HepG2 (cell line): Measurements from ENCODE around the gene PAK1IP1. TPM values are rescaled to one million over a fixed set of nuclear protein-coding genes. Genes with fewer than 3 reads are reported as not detected.
A peak's percentile ranks its signal among the peaks of the same experiment; 100 is the strongest.

Source experiments
- ASH2L ChIP-seq: fragments of 300-600, 200-600 bp; sonication (generic); IDR thresholded peaks from 2 replicates; pipeline ENCODE4 v1.7.0; 2017; ENCODE audit warnings: low read depth, mild to moderate bottlenecking, moderate library complexity, mixed read lengths, low read length; ENCODE audit not compliant: insufficient read length
- CHD4 ChIP-seq: fragments of 200-600 bp; sonication (generic); IDR thresholded peaks from 2 replicates; pipeline ENCODE4 v1.7.0; 2017; ENCODE audit warnings: mild to moderate bottlenecking, low read length, borderline replicate concordance
- FOXK1 ChIP-seq: sonication (generic); formaldehyde crosslinking; IDR thresholded peaks from 2 replicates; pipeline ENCODE4 v1.4.0; 2020; ENCODE audit warnings: low read depth, missing genetic modification reagents, borderline replicate concordance
- FOXO1 ChIP-seq: sonication (generic); formaldehyde crosslinking; IDR thresholded peaks from 2 replicates; pipeline ENCODE4 v1.4.0; 2020; ENCODE audit warnings: missing genetic modification reagents
- FOXP1 ChIP-seq, 2 experiments: fragments of 450-650 bp in 1 of 2; IDR thresholded peaks; 2 replicates each; pipeline ENCODE4 v1.6.1; 2017 to 2018; ENCODE audit warnings: antibody characterized with exemption in 1 of 2
- HNRNPK ChIP-seq: fragments of 200-400 bp; formaldehyde crosslinking; IDR thresholded peaks from 2 replicates; pipeline ENCODE4 v1.6.1; 2018; ENCODE audit warnings: low read length, low read depth, moderate library complexity, mild to moderate bottlenecking; ENCODE audit not compliant: poor library complexity, severe bottlenecking
- HOXA5 ChIP-seq: sonication (generic); formaldehyde crosslinking; IDR thresholded peaks from 2 replicates; pipeline ENCODE4 v1.4.0; 2020; ENCODE audit warnings: missing genetic modification reagents
- JARID2 ChIP-seq: sonication (generic); formaldehyde crosslinking; IDR thresholded peaks from 2 replicates; pipeline ENCODE4 v1.8.1; 2023; ENCODE audit warnings: missing genetic modification reagents, inconsistent platforms; ENCODE audit not compliant: insufficient replicate concordance
- MAZ ChIP-seq, 2 experiments: sonication (generic) in 1 of 2; formaldehyde crosslinking in 1 of 2; IDR thresholded peaks; 2 replicates each; pipeline versions ENCODE4 v1.5.0 to v1.6.1; 2012 to 2020; ENCODE audit warnings: low read depth in 2 of 2, mild to moderate bottlenecking in 2 of 2, borderline replicate concordance in 1 of 2, improper control_type of control experiment in 1 of 2, low read length in 1 of 2, missing genetic modification reagents in 1 of 2, moderate library complexity in 1 of 2
- MNT ChIP-seq: fragments of 450-650 bp; IDR thresholded peaks from 2 replicates; pipeline ENCODE4 v1.6.1; 2016
- POLR2AphosphoS5 ChIP-seq: IDR thresholded peaks from 2 replicates; pipeline ENCODE4 v1.6.1; 2012; ENCODE audit warnings: low read depth, low read length
- SNAPC2 ChIP-seq: sonication (generic); formaldehyde crosslinking; IDR thresholded peaks from 2 replicates; pipeline ENCODE4 v1.8.1; 2022; ENCODE audit warnings: mild to moderate bottlenecking, missing genetic modification reagents
- TCF7 ChIP-seq: sonication (generic); IDR thresholded peaks from 2 replicates; pipeline ENCODE4 v1.6.1; 2016; ENCODE audit warnings: antibody characterized with exemption, low read depth
- THAP11 ChIP-seq: IDR thresholded peaks from 2 replicates; pipeline ENCODE4 v1.6.1; 2016; ENCODE audit warnings: missing biosample characterization, missing genetic modification reagents
- TP53 ChIP-seq: sonication (generic); formaldehyde crosslinking; conservative IDR thresholded peaks from 2 replicates; pipeline ENCODE4 v1.4.0; 2020; ENCODE audit warnings: missing genetic modification reagents
- ZNF768 ChIP-seq: sonication (generic); formaldehyde crosslinking; IDR thresholded peaks from 2 replicates; pipeline ENCODE4 v1.4.0; 2020; ENCODE audit warnings: missing genetic modification reagents
- ZNF781 ChIP-seq: sonication (generic); formaldehyde crosslinking; IDR thresholded peaks from 2 replicates; pipeline ENCODE4 v1.5.1; 2020; ENCODE audit warnings: borderline replicate concordance, mild to moderate bottlenecking, missing genetic modification reagents; ENCODE audit errors: not compliant biosample characterization
- polyA plus RNA-seq, 8 experiments: library from polyadenylated mRNA; depleted of rRNA in 3 of 8; stranded (reverse) in 7 of 8; unstranded in 1 of 8; fragments of >200 nt; fragmentation: Illumina TruSeq in 4 of 8; extraction: Trizol in 4 of 8; gene quantifications; 2 replicates each; pipeline versions ENCODE4 v1.2.1 to v1.2.3, GENCODE V29; 2011 to 2016; ENCODE audit warnings: low read depth in 4 of 8, missing spikeins in 1 of 8, mixed read lengths in 1 of 8; ENCODE audit not compliant: insufficient read depth in 1 of 8
- total RNA-seq, 5 experiments: library from RNA; depleted of rRNA; stranded (reverse); fragments of >200 nt; fragmentation: Illumina TruSeq; extraction: Trizol; gene quantifications; 2 replicates each; pipeline ENCODE4 v1.2.3, GENCODE V29; 2016; ENCODE audit warnings: low read depth in 1 of 5
- TF ChIP-seq, protein P1 (sequence below): sonication (generic); formaldehyde crosslinking; IDR thresholded peaks from 2 replicates; pipeline ENCODE4 v1.4.0; 2020; ENCODE audit warnings: missing genetic modification reagents, mild to moderate bottlenecking, borderline replicate concordance
- TF ChIP-seq, protein P2 (sequence below): sonication (generic); formaldehyde crosslinking; IDR thresholded peaks from 2 replicates; pipeline ENCODE4 v1.4.0; 2020; ENCODE audit warnings: missing genetic modification reagents, borderline replicate concordance

The PAK1IP1 gene
- total and polyA plus RNA-seq, 2 of the 13 experiments (the other 11 are each of a cell fraction or from before 2014, with no cell fraction given): 23.4 to 66.2 TPM

- TF ChIP-seq FOXK1 (CRISPR knock-in tag) (peak; percentile 92), HOXA5 (CRISPR knock-in tag) (peak; percentile 79; the same call in 1 of the 2 replicates), ZNF768 (CRISPR knock-in tag) (peak; percentile 40), ASH2L (peak; percentile 97), SNAPC2 (peak; percentile 74; the same call in 1 of the 2 replicates), FOXP1 (IDR thresholded peaks at IDR 0.05) (no peak), FOXP1 (CRISPR knock-in tag; IDR thresholded peaks at IDR 0.05) (no peak), TCF7 (no peak; the same call in 1 of the 2 replicates), MNT (peak; percentile 91), CHD4 (no peak), MAZ (IDR thresholded peaks at IDR 0.05; ENCODE audit: borderline replicate concordance, low read depth, low read length) (peak; percentile 53; the same call in 1 of the 2 replicates), MAZ (CRISPR knock-in tag; IDR thresholded peaks at IDR 0.05; ENCODE audit: low read depth) (peak; percentile 50; the same call in 1 of the 2 replicates), TP53 (no peak; the same call in none of the 2 replicates), THAP11 (CRISPR knock-in tag) (peak; percentile 94), JARID2 (CRISPR knock-in tag) (peak; percentile 88), ZNF781 (CRISPR knock-in tag) (no peak), HNRNPK (no peak), FOXO1 (CRISPR knock-in tag) (0 out of 2 replicates have a peak, but pooled peaks have one; percentile 48), POLR2AphosphoS5 (peak; percentile 97)
- TF ChIP-seq, protein P1, sequence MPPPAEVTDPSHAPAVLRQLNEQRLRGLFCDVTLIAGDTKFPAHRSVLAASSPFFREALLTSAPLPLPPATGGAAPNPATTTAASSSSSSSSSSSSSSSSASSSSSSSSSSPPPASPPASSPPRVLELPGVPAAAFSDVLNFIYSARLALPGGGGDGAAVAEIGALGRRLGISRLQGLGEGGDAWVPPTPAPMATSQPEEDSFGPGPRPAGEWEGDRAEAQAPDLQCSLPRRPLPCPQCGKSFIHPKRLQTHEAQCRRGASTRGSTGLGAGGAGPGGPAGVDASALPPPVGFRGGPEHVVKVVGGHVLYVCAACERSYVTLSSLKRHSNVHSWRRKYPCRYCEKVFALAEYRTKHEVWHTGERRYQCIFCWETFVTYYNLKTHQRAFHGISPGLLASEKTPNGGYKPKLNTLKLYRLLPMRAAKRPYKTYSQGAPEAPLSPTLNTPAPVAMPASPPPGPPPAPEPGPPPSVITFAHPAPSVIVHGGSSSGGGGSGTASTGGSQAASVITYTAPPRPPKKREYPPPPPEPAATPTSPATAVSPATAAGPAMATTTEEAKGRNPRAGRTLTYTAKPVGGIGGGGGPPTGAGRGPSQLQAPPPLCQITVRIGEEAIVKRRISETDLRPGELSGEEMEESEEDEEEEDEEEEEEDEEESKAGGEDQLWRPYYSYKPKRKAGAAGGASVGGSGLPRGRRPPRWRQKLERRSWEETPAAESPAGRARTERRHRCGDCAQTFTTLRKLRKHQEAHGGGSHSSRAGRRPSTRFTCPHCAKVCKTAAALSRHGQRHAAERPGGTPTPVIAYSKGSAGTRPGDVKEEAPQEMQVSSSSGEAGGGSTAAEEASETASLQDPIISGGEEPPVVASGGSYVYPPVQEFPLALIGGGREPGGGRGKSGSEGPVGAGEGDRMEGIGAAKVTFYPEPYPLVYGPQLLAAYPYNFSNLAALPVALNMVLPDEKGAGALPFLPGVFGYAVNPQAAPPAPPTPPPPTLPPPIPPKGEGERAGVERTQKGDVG: no peak; the same call in 1 of the 2 replicates
- TF ChIP-seq, protein P2, sequence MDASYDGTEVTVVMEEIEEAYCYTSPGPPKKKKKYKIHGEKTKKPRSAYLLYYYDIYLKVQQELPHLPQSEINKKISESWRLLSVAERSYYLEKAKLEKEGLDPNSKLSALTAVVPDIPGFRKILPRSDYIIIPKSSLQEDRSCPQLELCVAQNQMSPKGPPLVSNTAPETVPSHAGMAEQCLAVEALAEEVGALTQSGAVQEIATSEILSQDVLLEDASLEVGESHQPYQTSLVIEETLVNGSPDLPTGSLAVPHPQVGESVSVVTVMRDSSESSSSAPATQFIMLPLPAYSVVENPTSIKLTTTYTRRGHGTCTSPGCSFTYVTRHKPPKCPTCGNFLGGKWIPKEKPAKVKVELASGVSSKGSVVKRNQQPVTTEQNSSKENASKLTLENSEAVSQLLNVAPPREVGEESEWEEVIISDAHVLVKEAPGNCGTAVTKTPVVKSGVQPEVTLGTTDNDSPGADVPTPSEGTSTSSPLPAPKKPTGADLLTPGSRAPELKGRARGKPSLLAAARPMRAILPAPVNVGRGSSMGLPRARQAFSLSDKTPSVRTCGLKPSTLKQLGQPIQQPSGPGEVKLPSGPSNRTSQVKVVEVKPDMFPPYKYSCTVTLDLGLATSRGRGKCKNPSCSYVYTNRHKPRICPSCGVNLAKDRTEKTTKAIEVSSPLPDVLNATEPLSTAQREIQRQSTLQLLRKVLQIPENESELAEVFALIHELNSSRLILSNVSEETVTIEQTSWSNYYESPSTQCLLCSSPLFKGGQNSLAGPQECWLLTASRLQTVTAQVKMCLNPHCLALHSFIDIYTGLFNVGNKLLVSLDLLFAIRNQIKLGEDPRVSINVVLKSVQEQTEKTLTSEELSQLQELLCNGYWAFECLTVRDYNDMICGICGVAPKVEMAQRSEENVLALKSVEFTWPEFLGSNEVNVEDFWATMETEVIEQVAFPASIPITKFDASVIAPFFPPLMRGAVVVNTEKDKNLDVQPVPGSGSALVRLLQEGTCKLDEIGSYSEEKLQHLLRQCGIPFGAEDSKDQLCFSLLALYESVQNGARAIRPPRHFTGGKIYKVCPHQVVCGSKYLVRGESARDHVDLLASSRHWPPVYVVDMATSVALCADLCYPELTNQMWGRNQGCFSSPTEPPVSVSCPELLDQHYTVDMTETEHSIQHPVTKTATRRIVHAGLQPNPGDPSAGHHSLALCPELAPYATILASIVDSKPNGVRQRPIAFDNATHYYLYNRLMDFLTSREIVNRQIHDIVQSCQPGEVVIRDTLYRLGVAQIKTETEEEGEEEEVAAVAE (CRISPR knock-in tag): no peak; the same call in 1 of the 2 replicates
Observed at GRCh38 chr6:10694302-10695085, at the start of gene PAK1IP1, which contains the start of gene C6orf52 (continued).
